ENCODE measurements around the gene PPP1R1A.

GRCh38 chr12:54560374-54560858 lies 28.0 kb downstream of the PPP1R1A start:
- TF ChIP-seq POLR2A (IDR thresholded peaks at IDR 0.05; ENCODE audit: low read depth, low read length) (peak; percentile 71), SPI1 (IDR thresholded peaks at IDR 0.05; ENCODE audit: low read depth, low read length) (no peak)
